H1 (cell line): Measurements from ENCODE around the gene HSD17B2. TPM values are rescaled to one million over a fixed set of nuclear protein-coding genes. Genes with fewer than 3 reads are reported as not detected.

Experiments
- CTCF ChIA-PET: fragments of 300-600 bp; sonication (Branson Sonifier 250); formaldehyde crosslinking; loops from one replicate; lab custom pipeline; 2021; ENCODE audit not compliant: partially characterized antibody; lab: Charles Lee
- POLR2A ChIA-PET: fragments of 300-600 bp; sonication (Branson Sonifier 250); formaldehyde crosslinking; loops from one replicate; lab custom pipeline; 2021; ENCODE audit warnings: inconsistent platforms; ENCODE audit not compliant: partially characterized antibody; lab: Charles Lee
- DNase-seq, 2 experiments: peaks; one replicate each; pipeline versions ENCODE4 v3.0.0 to v3.0.0-alpha.2; 2010 to 2022; ENCODE audit warnings: low spot score in 2 of 2, low read depth in 1 of 2, mixed read lengths in 1 of 2
- FAIRE-seq: peaks from 2 replicates; lab custom pipeline; 2011; peaks lifted over from hg19 to GRCh38; lab: Jason Lieb, UNC
- H2AFZ ChIP-seq: 2 replicates; pipeline ENCODE4 v1.8.1; 2012; ENCODE audit warnings: low read length, inconsistent platforms
- H2AK5ac ChIP-seq: 2 replicates; pipeline ENCODE4 v1.6.1; 2013; ENCODE audit warnings: low read depth, low read length
- H2BK120ac ChIP-seq: replicated peaks from 2 replicates; pipeline ENCODE3; 2013; ENCODE audit warnings: low read depth, low read length, inconsistent platforms
- H2BK12ac ChIP-seq: 2 replicates; pipeline ENCODE4 v1.6.1; 2013; ENCODE audit warnings: low read depth, low read length
- H2BK15ac ChIP-seq: 2 replicates; pipeline ENCODE4 v1.6.1; 2013; ENCODE audit warnings: low read length
- H2BK20ac ChIP-seq: 2 replicates; pipeline ENCODE4 v1.6.1; 2013; ENCODE audit warnings: low read length
- H2BK5ac ChIP-seq: 2 replicates; pipeline ENCODE4 v1.6.1; 2013; ENCODE audit warnings: low read depth, low read length
- H3K14ac ChIP-seq: 2 replicates; pipeline ENCODE4 v1.6.1; 2013; ENCODE audit warnings: inconsistent platforms; ENCODE audit not compliant: insufficient read length
- H3K18ac ChIP-seq: 2 replicates; pipeline ENCODE4 v1.6.1; 2013; ENCODE audit warnings: low read length; ENCODE audit errors: extremely low read depth
- H3K23ac ChIP-seq: 2 replicates; pipeline ENCODE4 v1.6.1; 2013; ENCODE audit warnings: inconsistent platforms; ENCODE audit not compliant: insufficient read length
- H3K23me2 ChIP-seq: 2 replicates; pipeline ENCODE4 v1.6.1; 2013; ENCODE audit warnings: low read depth, low read length
- H3K27ac ChIP-seq: 2 replicates; pipeline ENCODE4 v1.6.1; 2011; ENCODE audit warnings: low read depth, low read length, inconsistent platforms
- H3K27me3 ChIP-seq, 4 experiments: replicated peaks in 1 of 4; 1 replicate in 1 of 4; 2 replicates in 3 of 4; pipeline versions ENCODE4 v1.6.1 to v1.8.1; 2011 to 2013; ENCODE audit warnings: low read length in 3 of 4, mild to moderate bottlenecking in 3 of 4, inconsistent platforms in 2 of 4, mixed read lengths in 2 of 4, moderate library complexity in 1 of 4; ENCODE audit not compliant: control insufficient read depth in 3 of 4, insufficient read depth in 3 of 4; ENCODE audit errors: extremely low read depth in 1 of 4
- H3K36me3 ChIP-seq, 4 experiments: 2 replicates each; pipeline versions ENCODE4 v1.6.1 to v1.8.1; 2011 to 2013; ENCODE audit warnings: mild to moderate bottlenecking in 4 of 4, low read length in 3 of 4, moderate library complexity in 2 of 4, control low read depth in 1 of 4, inconsistent platforms in 1 of 4; ENCODE audit not compliant: insufficient read depth in 4 of 4, control insufficient read depth in 2 of 4
- H3K4ac ChIP-seq: replicated peaks from 2 replicates; pipeline ENCODE3; 2013; ENCODE audit warnings: low read length, low read depth, mixed read lengths, inconsistent platforms; ENCODE audit not compliant: insufficient read length
- H3K4me1 ChIP-seq, 4 experiments: replicated peaks in 1 of 4; 1 replicate in 1 of 4; 2 replicates in 3 of 4; pipeline versions ENCODE4 v1.6.1 to v1.8.1; 2011 to 2013; ENCODE audit warnings: low read length in 3 of 4, inconsistent platforms in 2 of 4, mixed read lengths in 1 of 4; ENCODE audit not compliant: insufficient read depth in 4 of 4, control insufficient read depth in 3 of 4
- H3K4me2 ChIP-seq, 2 experiments: 2 replicates each; pipeline versions ENCODE4 v1.6.1 to v1.8.1; 2011 to 2013; ENCODE audit warnings: low read depth in 2 of 2, low read length in 2 of 2, control low read depth in 1 of 2, inconsistent platforms in 1 of 2, mild to moderate bottlenecking in 1 of 2; ENCODE audit not compliant: insufficient read depth in 1 of 2
- H3K4me3 ChIP-seq, 4 experiments: fragments of 200-600, 300-600 bp in 1 of 4; sonication (generic), shearing (Covaris generic), sonication (Bioruptor Twin) in 1 of 4; 2 replicates each; pipeline versions ENCODE4 v1.5.1 to v1.8.1; 2011 to 2016; ENCODE audit warnings: low read length in 4 of 4, low read depth in 3 of 4, control low read depth in 2 of 4, inconsistent platforms in 2 of 4, mild to moderate bottlenecking in 2 of 4, mixed read lengths in 1 of 4, moderate library complexity in 1 of 4; ENCODE audit not compliant: insufficient read depth in 2 of 4; ENCODE audit errors: extremely low read depth in 1 of 4
- H3K56ac ChIP-seq: replicated peaks from 2 replicates; pipeline ENCODE3; 2013; ENCODE audit warnings: low read depth, mild to moderate bottlenecking, mixed read lengths, low read length, inconsistent platforms; ENCODE audit not compliant: insufficient read length
- H3K79me1 ChIP-seq: 2 replicates; pipeline ENCODE4 v1.6.1; 2013; ENCODE audit warnings: low read depth, low read length, control low read depth
- H3K79me2 ChIP-seq, 2 experiments: 2 replicates each; pipeline versions ENCODE4 v1.6.1 to v1.8.1; 2012 to 2013; ENCODE audit warnings: low read length in 2 of 2, mild to moderate bottlenecking in 2 of 2, inconsistent platforms in 1 of 2; ENCODE audit not compliant: insufficient read depth in 2 of 2, control insufficient read depth in 1 of 2
- H3K9ac ChIP-seq, 4 experiments: replicated peaks in 1 of 4; 1 replicate in 1 of 4; 2 replicates in 3 of 4; pipeline versions ENCODE4 v1.6.1 to v1.8.1; 2011 to 2013; ENCODE audit warnings: low read depth in 3 of 4, low read length in 3 of 4, control low read depth in 2 of 4, mild to moderate bottlenecking in 2 of 4, moderate library complexity in 2 of 4, inconsistent platforms in 1 of 4; ENCODE audit errors: extremely low read depth in 1 of 4
- H3K9me3 ChIP-seq, 2 experiments: 2 replicates each; pipeline versions ENCODE4 v1.6.1 to v1.8.1; 2012 to 2013; ENCODE audit warnings: mild to moderate bottlenecking in 2 of 2, moderate library complexity in 2 of 2, control low read depth in 1 of 2, inconsistent platforms in 1 of 2, low read depth in 1 of 2, low read length in 1 of 2, mixed read lengths in 1 of 2; ENCODE audit not compliant: insufficient read depth in 2 of 2
- H4K20me1 ChIP-seq, 2 experiments: replicated peaks in 1 of 2; 2 replicates each; pipeline versions ENCODE3 to v1.8.1; 2011 to 2013; ENCODE audit warnings: inconsistent platforms in 2 of 2, low read length in 2 of 2, mild to moderate bottlenecking in 1 of 2; ENCODE audit not compliant: insufficient read depth in 2 of 2, control insufficient read depth in 1 of 2
- H4K5ac ChIP-seq: 2 replicates; pipeline ENCODE4 v1.6.1; 2013; ENCODE audit warnings: low read length, low read depth, mixed read lengths, inconsistent platforms; ENCODE audit not compliant: insufficient read length
- H4K8ac ChIP-seq: 2 replicates; pipeline ENCODE4 v1.8.0; 2013; ENCODE audit warnings: mild to moderate bottlenecking, moderate library complexity, low read length, inconsistent platforms; ENCODE audit not compliant: insufficient read depth; ENCODE audit errors: extremely low read depth
- H4K91ac ChIP-seq: replicated peaks from 2 replicates; pipeline ENCODE3; 2013; ENCODE audit warnings: low read length, mixed read lengths, inconsistent platforms; ENCODE audit not compliant: insufficient read length
- ASH2L ChIP-seq: fragments of 200-600, 300-600 bp; sonication (generic); IDR thresholded peaks from one replicate; pipeline ENCODE4 v1.7.1; 2017; ENCODE audit warnings: low read length
- BRCA1 ChIP-seq: IDR thresholded peaks from 2 replicates; pipeline ENCODE4 v1.6.1; 2012; ENCODE audit warnings: low read depth, low read length, improper control_type of control experiment
- CBX5 ChIP-seq: fragments of 300-800, 300-1000 bp; sonication (generic); IDR thresholded peaks from 2 replicates; pipeline ENCODE4 v1.7.1; 2016; ENCODE audit warnings: antibody characterized with exemption, low read length, low read depth
- CBX8 ChIP-seq: fragments of 300-800, 300-1000 bp; sonication (generic); IDR thresholded peaks from 2 replicates; pipeline ENCODE4 v1.7.1; 2016; ENCODE audit warnings: low read depth, low read length, borderline replicate concordance
- CTBP2 ChIP-seq: IDR thresholded peaks from 2 replicates; pipeline ENCODE4 v1.7.0; 2011; ENCODE audit warnings: borderline replicate concordance, mild to moderate bottlenecking, moderate library complexity, mixed read lengths, low read length; ENCODE audit not compliant: insufficient read depth, insufficient read length
- EZH2 ChIP-seq: fragments of 200-600 bp; sonication (generic); IDR thresholded peaks from 2 replicates; pipeline ENCODE4 v1.7.1; 2012; ENCODE audit warnings: low read depth, mild to moderate bottlenecking, moderate library complexity, low read length, inconsistent platforms; ENCODE audit not compliant: severe bottlenecking
- KDM1A ChIP-seq: fragments of 200-600, 300-600 bp; sonication (generic); IDR thresholded peaks from 2 replicates; pipeline ENCODE4 v1.7.1; 2016; ENCODE audit warnings: mild to moderate bottlenecking, low read length, borderline replicate concordance
- PHF8 ChIP-seq: fragments of 200-600 bp; sonication (generic); conservative IDR thresholded peaks from 2 replicates; pipeline ENCODE4 v1.7.1; 2012; ENCODE audit warnings: low read depth, mild to moderate bottlenecking, inconsistent platforms, low read length, moderate library complexity
- RAD21 ChIP-seq, 2 experiments: IDR thresholded peaks in 1 of 2; conservative IDR thresholded peaks in 1 of 2; 2 replicates each; pipeline ENCODE4 v1.6.1; 2011; ENCODE audit warnings: low read depth in 2 of 2, low read length in 2 of 2, improper control_type of control experiment in 1 of 2, inconsistent platforms in 1 of 2, mild to moderate bottlenecking in 1 of 2, moderate library complexity in 1 of 2
- RNF2 ChIP-seq: fragments of 200-900, 300-1000 bp; sonication (generic); IDR thresholded peaks from 2 replicates; pipeline ENCODE4 v1.7.1; 2016; ENCODE audit warnings: borderline replicate concordance, low read depth, mild to moderate bottlenecking, antibody characterized with exemption, low read length; ENCODE audit not compliant: poor library complexity, severe bottlenecking; ENCODE audit errors: missing control alignments
- RXRA ChIP-seq: IDR thresholded peaks from 2 replicates; pipeline ENCODE4 v1.6.1; 2011; ENCODE audit warnings: low read depth, mild to moderate bottlenecking, low read length, moderate library complexity; ENCODE audit not compliant: insufficient read depth
- TAF1 ChIP-seq: IDR thresholded peaks from 2 replicates; pipeline ENCODE4 v1.6.1; 2011; ENCODE audit warnings: mild to moderate bottlenecking, low read depth, low read length
- TAF7 ChIP-seq: optimal IDR thresholded peaks from 2 replicates; pipeline ENCODE3; 2011; ENCODE audit warnings: low read depth, mild to moderate bottlenecking, inconsistent platforms, low read length, moderate library complexity, borderline replicate concordance
- TBP ChIP-seq: IDR thresholded peaks from 2 replicates; pipeline ENCODE4 v1.6.1; 2011; ENCODE audit warnings: low read depth, low read length, improper control_type of control experiment
- WGBS, 2 experiments: shearing (Covaris generic) in 1 of 2; methylation state at CpG; one replicate each; pipeline versions ENCODE4 v1.1.6 to v1.1.7; 2013 to 2015; ENCODE audit warnings: low lambda C conversion rate in 2 of 2, mixed read lengths in 2 of 2, inconsistent platforms in 1 of 2, low coverage in 1 of 2, missing lambda C conversion rate in 1 of 2; ENCODE audit not compliant: insufficient replicate concordance in 2 of 2, insufficient coverage in 1 of 2, insufficient read length in 1 of 2; ENCODE audit errors: extremely low coverage in 1 of 2, missing lambda C conversion rate in 1 of 2; 5-methylcytosine and 5-hydroxymethylcytosine counted together
- polyA plus RNA-seq, 7 experiments: library from polyadenylated mRNA; depleted of rRNA in 3 of 7; stranded (reverse) in 5 of 7; unstranded in 2 of 7; fragments of >200 nt in 5 of 7; fragments of 200-250 nt in 2 of 7; gene quantifications; 1 replicate in 5 of 7; 2 replicates in 1 of 7; 4 replicates in 1 of 7; pipeline versions ENCODE4 v1.2.1 to v1.2.3, GENCODE V29; 2011 to 2013; ENCODE audit warnings: missing spikeins in 2 of 7, mixed read lengths in 2 of 7
- total RNA-seq: library from RNA; stranded (reverse); fragmentation: NEBNext Ultra II Directional; extraction: Animal tissue kit (Norgen Biotek cat#: 25700); gene quantifications from 2 replicates; pipeline ENCODE4 v1.2.1, GENCODE V29; 2021

HSD17B2 gene
- total and polyA plus RNA-seq, 2 of the 8 experiments (the other 6 are each of a cell fraction or from before 2014, with no cell fraction given): not detected

GRCh38 chr16:82119405-82119804 is 84.4 kb downstream of the HSD17B2 start:
- ChIA-PET CTCF (no interaction called here), POLR2A (no interaction called here)
- Histone ChIP-seq H3K4ac (no peak overlapping the region), H3K79me2 (no peaks in the 10 kb centered on the region), H3K4me1 (no peaks in the 10 kb centered on the region), H2BK20ac (no peak overlapping the region), H4K5ac (no peak overlapping the region), H2AFZ (no peak overlapping the region), H4K20me1 (no peaks in the 10 kb centered on the region), H3K23me2 (no peaks in the 10 kb centered on the region), H2BK12ac (no peak overlapping the region), H3K18ac (no peak overlapping the region), H3K27me3 (no peaks in the 10 kb centered on the region), H4K8ac (no peak overlapping the region), H3K27ac (no peak overlapping the region), H3K9me3 (no peaks in the 10 kb centered on the region), H3K4me2 (no peak overlapping the region), H2BK15ac (no peak overlapping the region), H3K14ac (no peak overlapping the region), H2AK5ac (no peak overlapping the region), H3K36me3 (no peaks in the 10 kb centered on the region), H3K23ac (no peak overlapping the region), H2BK5ac (no peak overlapping the region), H2BK120ac (no peak overlapping the region), H3K9ac (no peak overlapping the region), H3K56ac (no peak overlapping the region), H3K79me1 (no peaks in the 10 kb centered on the region), H4K91ac (no peak overlapping the region), H3K4me3 (no peak overlapping the region)
- DNase-seq: no peak
- 71% methylated on average over 4 of the region's 4 CpGs; no CpG with 5 or more reads in 1 of the 2 experiments for WGBS, 2 experiments
- no peak for FAIRE-seq
- TF ChIP-seq TBP (no peak), RNF2 (no peak), BRCA1 (no peak), EZH2 (no peak), RXRA (no peak), TAF1 (no peak), PHF8 (no peak), CTBP2 (no peak), KDM1A (no peak), TAF7 (no peak), ASH2L (no peak), CBX8 (no peak), CBX5 (no peak), RAD21 (IDR thresholded peaks at IDR 0.05 in 1 of 2, conservative IDR thresholded peaks at IDR 0.05 in 1 of 2; ENCODE audit: low read depth in 2 of 2, low read length in 2 of 2) (no peak)
